Uterus (tissue), 4 donors: ENCODE results near the gene RNF26. TPM values are rescaled to one million over a fixed set of nuclear protein-coding genes. Genes with fewer than 3 reads are reported as not detected.

Source experiments
- DNase-seq, 2 donors: peaks; one replicate each; pipeline ENCODE4 v3.0.0-alpha.2; 2019 to 2020
- H3K27ac ChIP-seq, 2 donors: fragments of 200-600 bp; sonication (generic); 1 replicate in 1 of 2; 2 replicates in 1 of 2; pipeline ENCODE4 v1.5.1; 2016 to 2018
- H3K27me3 ChIP-seq, 2 donors: fragments of 200-600 bp; sonication (generic); one replicate each; pipeline ENCODE4 v1.5.1; 2018 to 2019; ENCODE audit warnings: control low read depth in 1 of 2
- H3K36me3 ChIP-seq, 2 donors: fragments of 200-600 bp; sonication (generic); one replicate each; pipeline ENCODE4 v1.5.1; 2019; ENCODE audit warnings: control low read depth in 1 of 2
- H3K4me1 ChIP-seq, 2 donors: fragments of 200-600 bp; sonication (generic); one replicate each; pipeline ENCODE4 v1.5.1; 2018 to 2019; ENCODE audit warnings: control low read depth in 1 of 2
- H3K4me3 ChIP-seq, 2 donors: fragments of 200-600 bp; sonication (generic); 1 replicate in 1 of 2; 2 replicates in 1 of 2; pipeline ENCODE4 v1.5.1; 2018 to 2019; ENCODE audit warnings: mild to moderate bottlenecking in 1 of 2
- H3K9me3 ChIP-seq, 2 donors: fragments of 200-600 bp; sonication (generic); one replicate each; pipeline ENCODE4 v1.5.1; 2019; ENCODE audit warnings: control low read depth in 1 of 2
- POLR2A ChIP-seq, 2 donors: fragments of 450-650 bp; IDR thresholded peaks; one replicate each; pipeline ENCODE4 v1.6.1; 2016; ENCODE audit warnings: antibody characterized with exemption in 2 of 2, mild to moderate bottlenecking in 1 of 2, moderate library complexity in 1 of 2
- intact Hi-C: fragments of 100-400 bp; cut with DNase I; formaldehyde crosslinking; loops from one replicate; pipeline ENCODE4 v1.15.1; 2023; ENCODE audit warnings: low total_unique reads
- total RNA-seq, 4 donors: library from RNA; depleted of rRNA in 3 of 4; stranded (reverse); fragments of >200 nt in 3 of 4; gene quantifications; one replicate each; pipeline versions ENCODE4 v1.1.0 to v1.2.4, GENCODE V29; 2014 to 2023
- TF ChIP-seq, protein P1 (sequence below), 4 experiments: fragments of 200-600 bp in 2 of 4; fragments of 450-650 bp in 2 of 4; sonication (generic) in 2 of 4; IDR thresholded peaks; one replicate each; pipeline ENCODE4 v1.5.1; 2016 to 2019; ENCODE audit warnings: antibody characterized with exemption in 4 of 4, mild to moderate bottlenecking in 2 of 4, moderate library complexity in 1 of 4
- donor health status: DM: yes; HTN: yes; CAD: no.

Gene RNF26
- total RNA-seq, 4 donors from 2014 or later = 3.3 to 23.1 (median 6.8) TPM

DNA sequence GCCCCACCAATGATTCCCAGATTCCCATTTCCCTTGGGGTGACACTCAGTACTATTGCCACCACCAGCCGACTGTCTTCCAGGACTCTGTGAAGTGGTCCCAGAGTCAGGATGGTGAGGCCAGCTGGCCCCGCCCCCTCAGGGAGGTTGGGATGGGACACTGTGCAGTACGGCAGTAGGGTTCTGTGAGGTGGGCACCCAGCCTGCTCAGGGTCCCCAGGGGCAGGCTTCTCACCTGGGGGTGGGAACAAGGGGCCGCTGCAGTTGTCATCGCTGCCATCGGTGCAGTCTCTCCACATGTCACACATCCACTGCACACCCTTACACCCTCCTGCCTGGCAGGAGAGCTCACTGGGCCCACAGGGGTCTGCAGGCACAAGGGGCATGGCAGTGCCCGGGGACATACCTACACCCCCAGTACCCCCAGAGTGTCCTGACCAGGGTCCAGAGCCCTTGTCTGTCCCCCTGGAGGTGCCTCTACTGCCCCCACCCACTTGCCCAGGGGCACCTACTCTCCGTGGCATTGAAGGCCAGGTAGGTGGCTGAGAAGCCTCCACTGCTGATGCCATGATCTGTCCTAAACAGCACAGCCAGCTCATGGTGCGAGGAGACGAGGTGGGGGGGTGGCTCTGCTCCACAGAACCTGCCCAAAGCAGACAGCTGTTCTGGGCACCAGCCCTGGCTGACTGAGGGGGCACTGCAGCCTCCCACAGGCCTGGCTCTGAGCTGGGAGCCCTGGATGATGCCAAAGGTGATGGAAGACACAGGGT, 8.2 kb downstream of the RNF26 start:
- no peaks in the 10 kb centered on the region for H3K27me3 ChIP-seq
- H3K27ac ChIP-seq = no peak overlapping the region
- H3K9me3 ChIP-seq = no peaks in the 10 kb centered on the region
- no peak overlapping the region for H3K4me3 ChIP-seq
- intact Hi-C loops = no loop called here
- TF ChIP-seq, protein P1, sequence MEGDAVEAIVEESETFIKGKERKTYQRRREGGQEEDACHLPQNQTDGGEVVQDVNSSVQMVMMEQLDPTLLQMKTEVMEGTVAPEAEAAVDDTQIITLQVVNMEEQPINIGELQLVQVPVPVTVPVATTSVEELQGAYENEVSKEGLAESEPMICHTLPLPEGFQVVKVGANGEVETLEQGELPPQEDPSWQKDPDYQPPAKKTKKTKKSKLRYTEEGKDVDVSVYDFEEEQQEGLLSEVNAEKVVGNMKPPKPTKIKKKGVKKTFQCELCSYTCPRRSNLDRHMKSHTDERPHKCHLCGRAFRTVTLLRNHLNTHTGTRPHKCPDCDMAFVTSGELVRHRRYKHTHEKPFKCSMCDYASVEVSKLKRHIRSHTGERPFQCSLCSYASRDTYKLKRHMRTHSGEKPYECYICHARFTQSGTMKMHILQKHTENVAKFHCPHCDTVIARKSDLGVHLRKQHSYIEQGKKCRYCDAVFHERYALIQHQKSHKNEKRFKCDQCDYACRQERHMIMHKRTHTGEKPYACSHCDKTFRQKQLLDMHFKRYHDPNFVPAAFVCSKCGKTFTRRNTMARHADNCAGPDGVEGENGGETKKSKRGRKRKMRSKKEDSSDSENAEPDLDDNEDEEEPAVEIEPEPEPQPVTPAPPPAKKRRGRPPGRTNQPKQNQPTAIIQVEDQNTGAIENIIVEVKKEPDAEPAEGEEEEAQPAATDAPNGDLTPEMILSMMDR (IDR thresholded peaks at IDR 0.05) = no peak
- no peak for TF ChIP-seq POLR2A (IDR thresholded peaks at IDR 0.05)
- H3K36me3 ChIP-seq = no peaks in the 10 kb centered on the region
- DNase-seq = no peak
- peaks cover 0 to 8% of the 10 kb centered on the region in 2 donors for H3K4me1 ChIP-seq

DNA sequence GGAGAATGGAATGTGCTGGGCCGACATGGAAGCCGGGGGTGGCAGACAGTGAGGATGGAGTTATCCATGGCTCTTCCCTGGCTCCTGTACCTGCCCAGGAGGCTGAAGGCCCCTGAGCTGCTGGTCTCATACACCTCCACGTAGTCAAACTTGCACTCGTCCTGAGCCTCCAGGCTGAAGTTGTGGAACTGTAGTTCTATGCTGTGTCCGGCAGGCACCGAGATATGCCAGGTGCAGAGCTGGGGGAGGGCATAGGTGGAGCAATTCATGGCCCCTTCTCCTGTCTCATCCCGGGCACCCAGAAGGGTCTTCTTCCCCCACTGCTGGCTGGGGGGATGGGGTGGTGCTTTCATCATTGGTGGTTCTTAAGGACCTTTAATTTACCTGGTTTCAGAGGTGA, 9.4 kb downstream of the RNF26 start:
- no peak overlapping the region for H3K4me3 ChIP-seq
- no peaks in the 10 kb centered on the region for H3K27me3 ChIP-seq
- no peak for DNase-seq
- intact Hi-C loops = no loop called here
- no peaks in the 10 kb centered on the region for H3K36me3 ChIP-seq
- TF ChIP-seq, protein P1 (IDR thresholded peaks at IDR 0.05) = no peak
- no peak for TF ChIP-seq POLR2A (IDR thresholded peaks at IDR 0.05)
- H3K9me3 ChIP-seq = no peaks in the 10 kb centered on the region
- peaks cover 0 to 4% of the 10 kb centered on the region in 2 donors for H3K4me1 ChIP-seq
- no peak overlapping the region for H3K27ac ChIP-seq

DNA sequence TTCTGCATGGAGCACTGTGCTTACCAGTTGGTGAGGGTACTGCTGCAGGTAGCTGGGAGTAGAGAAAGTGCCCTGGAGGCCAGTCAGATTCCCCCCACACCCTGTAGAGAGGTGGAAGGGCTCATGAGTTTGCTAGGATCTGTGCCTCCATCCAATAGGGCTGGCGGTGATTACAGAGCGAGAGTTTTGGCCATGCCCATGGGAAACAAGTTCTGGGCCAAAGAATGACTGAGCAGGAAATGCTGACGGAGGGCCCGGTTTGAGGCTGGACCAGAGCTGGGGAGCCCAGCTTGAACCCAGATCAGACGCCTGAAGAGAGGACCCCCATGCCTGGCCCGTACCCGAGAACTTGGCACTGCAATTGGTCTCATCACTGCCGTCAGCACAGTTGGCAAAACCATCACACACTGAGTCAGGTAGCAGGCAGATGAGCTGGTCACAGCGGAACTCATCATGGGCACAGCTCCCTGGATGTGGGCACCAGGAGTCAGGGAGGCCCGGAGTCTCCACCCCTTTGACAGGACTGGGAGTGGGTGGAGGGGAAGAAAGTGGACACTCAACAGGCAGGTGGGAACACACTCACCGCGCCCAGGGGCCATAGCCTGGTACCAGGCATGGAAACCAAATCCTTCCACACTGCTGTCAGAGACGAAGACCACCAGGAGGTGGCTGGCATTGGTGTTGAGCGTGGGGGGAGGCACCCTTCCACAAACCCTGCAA, 10.1 kb downstream of the RNF26 start:
- intact Hi-C loops = no loop called here
- no peaks in the 10 kb centered on the region for H3K9me3 ChIP-seq
- H3K27ac ChIP-seq = no peak overlapping the region
- DNase-seq = no peak
- H3K36me3 ChIP-seq = no peaks in the 10 kb centered on the region
- peaks cover 0 to 4% of the 10 kb centered on the region in 2 donors for H3K4me1 ChIP-seq
- no peaks in the 10 kb centered on the region for H3K27me3 ChIP-seq
- no peak for TF ChIP-seq POLR2A (IDR thresholded peaks at IDR 0.05)
- TF ChIP-seq, protein P1 (IDR thresholded peaks at IDR 0.05) = no peak
- H3K4me3 ChIP-seq = no peak overlapping the region

DNA sequence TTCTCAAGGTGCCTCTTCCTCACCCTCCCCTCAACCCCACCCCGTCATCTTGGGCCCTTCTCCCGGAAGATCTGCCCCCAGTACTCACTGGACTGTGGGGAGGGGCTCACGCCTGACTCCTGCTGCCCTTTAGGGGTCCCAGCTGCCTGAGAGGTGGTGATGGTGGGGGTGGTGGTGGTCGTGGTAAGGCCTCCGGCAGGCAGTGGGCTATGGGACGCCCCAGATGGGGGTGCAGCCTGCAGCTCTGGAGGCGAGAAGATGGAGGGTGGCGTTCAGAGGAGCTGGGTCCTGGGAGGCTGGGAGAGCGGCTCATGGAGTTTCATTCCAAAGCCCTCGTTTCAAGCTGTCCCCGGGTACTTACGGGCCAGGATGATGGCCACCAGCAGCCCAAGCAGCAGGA, 11.4 kb downstream of the RNF26 start:
- DNase-seq = no peak
- H3K27ac ChIP-seq = no peak overlapping the region
- intact Hi-C loops = no loop called here
- peaks cover 0 to 4% of the 10 kb centered on the region in 2 donors for H3K4me1 ChIP-seq
- no peaks in the 10 kb centered on the region for H3K36me3 ChIP-seq
- H3K9me3 ChIP-seq = no peaks in the 10 kb centered on the region
- H3K27me3 ChIP-seq = no peaks in the 10 kb centered on the region
- H3K4me3 ChIP-seq = no peak overlapping the region
- TF ChIP-seq, protein P1 (IDR thresholded peaks at IDR 0.05) = no peak
- TF ChIP-seq POLR2A (IDR thresholded peaks at IDR 0.05) = no peak

DNA sequence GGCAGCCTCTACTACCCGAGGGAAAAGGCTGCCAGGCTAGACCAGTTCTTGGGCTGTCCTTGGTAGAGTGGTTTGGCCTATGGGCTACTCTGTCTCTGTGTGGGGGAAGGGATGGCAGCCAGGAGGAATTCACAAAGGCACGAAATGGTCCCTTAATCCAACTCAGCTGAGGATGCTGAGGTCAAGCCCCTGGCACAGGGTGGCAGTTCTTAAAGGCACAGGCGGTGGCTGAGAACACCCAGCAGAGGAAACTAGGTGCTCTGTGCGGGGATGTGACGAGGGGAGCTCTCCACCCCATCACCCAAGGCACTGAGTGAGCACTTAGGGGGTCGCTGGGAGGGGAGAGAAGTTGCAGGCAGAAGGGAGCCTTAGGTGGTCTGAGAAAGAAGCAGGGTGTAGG, 12.3 kb downstream of the RNF26 start, which contains the start of gene MFRP:
TSS of gene MFRP (minus strand) at position 101 of the 400 bp plus-strand sequence. CDS start 192 bp downstream, outside the sequence.
- intact Hi-C loops = no loop called here
- H3K4me1 ChIP-seq = peaks cover 0 to 2% of the 10 kb centered on the region in 2 donors
- TF ChIP-seq, protein P1 (IDR thresholded peaks at IDR 0.05) = no peak
- no peak for TF ChIP-seq POLR2A (IDR thresholded peaks at IDR 0.05)
- DNase-seq = no peak
- no peak within 1 kb of the TSS for H3K4me3 ChIP-seq
- H3K36me3 ChIP-seq = no peaks in the 10 kb centered on the region
- no peak within 1 kb of the TSS for H3K27ac ChIP-seq
- no peaks in the 10 kb centered on the region for H3K27me3 ChIP-seq
- H3K9me3 ChIP-seq = no peaks in the 10 kb centered on the region
